Right atrium auricular region (tissue), 2 donors: ENCODE data around the gene ELF2. TPM values are rescaled to one million over a fixed set of nuclear protein-coding genes. Genes with fewer than 3 reads are reported as not detected.

ENCODE experiments used
- DNase-seq: peaks from one replicate; pipeline ENCODE4 v3.0.0-alpha.2; 2019; ENCODE audit warnings: low spot score
- H3K27ac ChIP-seq, 2 donors: fragments of 200-600 bp; sonication (generic); 1 replicate in 1 of 2; 2 replicates in 1 of 2; pipeline ENCODE4 v1.5.1; 2016 to 2019
- H3K27me3 ChIP-seq, 2 donors: fragments of 200-600 bp; sonication (generic); one replicate each; pipeline versions ENCODE4 v1.5.1 to v1.6.0; 2017 to 2019
- H3K36me3 ChIP-seq: fragments of 200-600 bp; sonication (generic); one replicate; pipeline ENCODE4 v1.5.1; 2016
- H3K4me1 ChIP-seq, 2 donors: fragments of 200-600 bp; sonication (generic); one replicate each; pipeline versions ENCODE4 v1.5.1 to v1.6.0; 2017 to 2019
- H3K4me3 ChIP-seq, 2 donors: fragments of 200-600 bp; sonication (generic); 1 replicate in 1 of 2; 2 replicates in 1 of 2; pipeline ENCODE4 v1.5.1; 2017 to 2019; ENCODE audit warnings: mild to moderate bottlenecking in 1 of 2, moderate library complexity in 1 of 2
- H3K9me3 ChIP-seq, 2 donors: fragments of 200-600 bp; sonication (generic); one replicate each; pipeline ENCODE4 v1.5.1; 2019
- CTCF ChIP-seq, 2 donors: fragments of 200-600 bp; sonication (generic); IDR thresholded peaks; one replicate each; pipeline ENCODE4 v1.5.1; 2019; ENCODE audit warnings: antibody characterized with exemption in 2 of 2
- total RNA-seq, 2 donors: library from RNA; depleted of rRNA; stranded (reverse); fragments of >200 nt; gene quantifications; one replicate each; pipeline ENCODE4 v1.1.0, GENCODE V29; 2016

ELF2 gene
- total RNA-seq, 2 donors from 2014 or later: 32.2 to 32.3 TPM

- no peak for TF ChIP-seq CTCF (IDR thresholded peaks at IDR 0.05)
- H3K4me3 ChIP-seq: no peak overlapping the region
- H3K27me3 ChIP-seq: no peaks in the 10 kb centered on the region
- DNase-seq: no peak
- H3K4me1 ChIP-seq: peaks cover 0 to 34% of the 10 kb centered on the region in 2 donors
- H3K9me3 ChIP-seq: no peaks in the 10 kb centered on the region
- no peak overlapping the region for H3K27ac ChIP-seq
- H3K36me3 ChIP-seq: no peaks in the 10 kb centered on the region
Observed at GRCh38 chr4:139144911-139145551, 32.0 kb downstream of the ELF2 start.

- no peak overlapping the region for H3K27ac ChIP-seq
- H3K4me1 ChIP-seq: peaks cover 0 to 34% of the 10 kb centered on the region in 2 donors
- peak; percentile 66 for DNase-seq
- no peaks in the 10 kb centered on the region for H3K9me3 ChIP-seq
- H3K27me3 ChIP-seq: no peaks in the 10 kb centered on the region
- TF ChIP-seq CTCF (IDR thresholded peaks at IDR 0.05): no peak
- no peaks in the 10 kb centered on the region for H3K36me3 ChIP-seq
- H3K4me3 ChIP-seq: no peak overlapping the region
Observed at GRCh38 chr4:139144161-139144859, 32.7 kb downstream of the ELF2 start.

GRCh38 chr4:139142980-139143379 lies 34.0 kb downstream of the ELF2 start:
- Histone ChIP-seq H3K4me1 (peaks cover 0 to 34% of the 10 kb centered on the region in 2 donors), H3K4me3 (no peak overlapping the region), H3K27me3 (no peaks in the 10 kb centered on the region), H3K9me3 (no peaks in the 10 kb centered on the region), H3K36me3 (no peaks in the 10 kb centered on the region), H3K27ac (no peak overlapping the region)
- TF ChIP-seq CTCF (IDR thresholded peaks at IDR 0.05): no peak
- no peak for DNase-seq

- H3K9me3 ChIP-seq: no peaks in the 10 kb centered on the region
- no peak overlapping the region for H3K27ac ChIP-seq
- H3K4me1 ChIP-seq: peaks cover 0 to 34% of the 10 kb centered on the region in 2 donors
- H3K4me3 ChIP-seq: no peak overlapping the region
- no peak for DNase-seq
- H3K36me3 ChIP-seq: peaks cover 7% of the 10 kb centered on the region
- no peak for TF ChIP-seq CTCF (IDR thresholded peaks at IDR 0.05)
- no peaks in the 10 kb centered on the region for H3K27me3 ChIP-seq
Observed at GRCh38 chr4:139142087-139142486, 34.9 kb downstream of the ELF2 start.

GRCh38 chr4:139137763-139138162 lies 39.3 kb downstream of the ELF2 start:
- Histone ChIP-seq H3K36me3 (peaks cover 11% of the 10 kb centered on the region), H3K27me3 (no peaks in the 10 kb centered on the region), H3K27ac (no peak overlapping the region), H3K4me1 (peaks cover 0 to 8% of the 10 kb centered on the region in 2 donors), H3K9me3 (no peaks in the 10 kb centered on the region), H3K4me3 (no peak overlapping the region)
- TF ChIP-seq CTCF (IDR thresholded peaks at IDR 0.05): no peak
- DNase-seq: no peak
